OCI-LY1 (cell line): ENCODE results near the gene RBKS.

Source experiments
- H2AFZ ChIP-seq: fragments of 200-600 bp; sonication (generic), shearing (Covaris generic); 2 replicates; pipeline ENCODE4 v1.6.0; 2014; ENCODE audit warnings: antibody characterized with exemption, mild to moderate bottlenecking, low read length
- H3F3A ChIP-seq: fragments of 200-600 bp; sonication (generic), shearing (Covaris generic); 2 replicates; pipeline ENCODE4 v1.6.0; 2014; ENCODE audit warnings: mild to moderate bottlenecking, antibody characterized with exemption, low read length, moderate library complexity; ENCODE audit not compliant: insufficient read depth
- H3K27ac ChIP-seq: fragments of 200-600 bp; sonication (generic); 2 replicates; pipeline ENCODE4 v1.5.1; 2014; ENCODE audit warnings: low read length, mixed run types, mild to moderate bottlenecking, low read depth; ENCODE audit not compliant: poor library complexity, severe bottlenecking
- H3K27me3 ChIP-seq: fragments of 200-600 bp; sonication (generic); 2 replicates; pipeline ENCODE4 v1.6.0; 2014; ENCODE audit warnings: antibody characterized with exemption, mild to moderate bottlenecking, low read length, moderate library complexity; ENCODE audit not compliant: insufficient read depth
- H3K36me3 ChIP-seq: fragments of 200-600 bp; sonication (generic); 2 replicates; pipeline ENCODE4 v1.6.1; 2014; ENCODE audit warnings: mild to moderate bottlenecking, antibody characterized with exemption, low read length, moderate library complexity, mixed read lengths; ENCODE audit not compliant: insufficient read depth
- H3K4me1 ChIP-seq: fragments of 200-600 bp; sonication (generic); 2 replicates; pipeline ENCODE4 v1.5.1; 2014; ENCODE audit warnings: mild to moderate bottlenecking, low read length, moderate library complexity; ENCODE audit not compliant: insufficient read depth, severe bottlenecking
- H3K4me2 ChIP-seq: fragments of 200-600 bp; sonication (generic), shearing (Covaris generic); 2 replicates; pipeline ENCODE4 v1.6.1; 2014; ENCODE audit warnings: low read length
- H3K4me3 ChIP-seq: fragments of 200-600 bp; sonication (generic); 2 replicates; pipeline ENCODE4 v1.5.1; 2014; ENCODE audit warnings: low read length, low read depth, mild to moderate bottlenecking, mixed read lengths; ENCODE audit not compliant: poor library complexity, severe bottlenecking
- H3K79me2 ChIP-seq: fragments of 200-600 bp; shearing (Covaris generic); 2 replicates; pipeline ENCODE4 v1.6.1; 2016; ENCODE audit warnings: mixed run types, low read length, mixed read lengths; ENCODE audit not compliant: insufficient read depth
- H3K9ac ChIP-seq: fragments of 200-600 bp; sonication (generic), shearing (Covaris generic); 2 replicates; pipeline ENCODE4 v1.6.1; 2014; ENCODE audit warnings: mild to moderate bottlenecking, low read length, mixed read lengths
- H3K9me2 ChIP-seq: fragments of 200-600 bp; sonication (generic), shearing (Covaris generic); 2 replicates; pipeline ENCODE4 v1.6.1; 2014; ENCODE audit warnings: low read depth, mild to moderate bottlenecking, low read length, mixed read lengths
- H3K9me3 ChIP-seq: fragments of 200-600 bp; shearing (Covaris generic); 2 replicates; pipeline ENCODE4 v1.6.1; 2014; ENCODE audit warnings: low read length, mixed read lengths
- H4K20me1 ChIP-seq: fragments of 200-600 bp; sonication (generic), shearing (Covaris generic); 2 replicates; pipeline ENCODE4 v1.6.0; 2016; ENCODE audit warnings: mild to moderate bottlenecking, low read length; ENCODE audit not compliant: insufficient read depth
- EZH2 ChIP-seq: fragments of 200-600 bp; sonication (generic), shearing (Covaris generic); IDR thresholded peaks from 2 replicates; pipeline ENCODE4 v1.8.0; 2017; ENCODE audit warnings: borderline replicate concordance, mixed run types, mild to moderate bottlenecking, antibody characterized with exemption, low read length, moderate library complexity, mixed read lengths
- TF ChIP-seq, protein P1 (sequence below): fragments of 200-600 bp; sonication (generic), shearing (Covaris generic); IDR thresholded peaks from 2 replicates; pipeline ENCODE4 v1.5.1; 2017; ENCODE audit warnings: mild to moderate bottlenecking, antibody characterized with exemption, low read length, moderate library complexity, mixed read lengths

RBKS gene

DNA sequence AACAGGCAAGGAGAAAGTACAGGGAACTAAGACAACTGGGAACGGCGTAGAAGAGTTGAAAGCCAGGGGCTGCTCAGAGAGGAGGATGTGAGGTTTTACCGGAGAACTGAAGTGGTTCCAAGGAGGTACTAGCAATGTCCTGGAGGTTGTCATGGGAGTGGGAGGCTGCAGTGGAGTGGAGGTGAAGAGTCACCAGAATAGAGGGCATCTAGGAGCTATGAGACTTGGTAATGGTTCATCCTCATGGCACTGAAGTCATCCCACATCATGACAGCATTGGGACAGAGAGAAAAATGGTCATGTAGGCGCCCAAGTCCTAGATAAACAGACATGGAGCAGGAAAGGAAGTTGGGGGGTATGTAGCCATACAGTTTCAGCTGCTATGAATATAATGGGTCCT lies 92.3 kb downstream of the RBKS start:
- Histone ChIP-seq H3K9ac (no peak overlapping the region), H3K79me2 (no peaks in the 10 kb centered on the region), H3K4me2 (no peak overlapping the region), H3K4me1 (no peaks in the 10 kb centered on the region), H3K9me2 (no peaks in the 10 kb centered on the region), H3K36me3 (no peaks in the 10 kb centered on the region), H4K20me1 (no peaks in the 10 kb centered on the region), H3K27me3 (no peaks in the 10 kb centered on the region), H3K4me3 (no peak overlapping the region), H2AFZ (no peak overlapping the region), H3F3A (no peaks in the 10 kb centered on the region), H3K27ac (no peak overlapping the region), H3K9me3 (no peaks in the 10 kb centered on the region)
- TF ChIP-seq, protein P1, sequence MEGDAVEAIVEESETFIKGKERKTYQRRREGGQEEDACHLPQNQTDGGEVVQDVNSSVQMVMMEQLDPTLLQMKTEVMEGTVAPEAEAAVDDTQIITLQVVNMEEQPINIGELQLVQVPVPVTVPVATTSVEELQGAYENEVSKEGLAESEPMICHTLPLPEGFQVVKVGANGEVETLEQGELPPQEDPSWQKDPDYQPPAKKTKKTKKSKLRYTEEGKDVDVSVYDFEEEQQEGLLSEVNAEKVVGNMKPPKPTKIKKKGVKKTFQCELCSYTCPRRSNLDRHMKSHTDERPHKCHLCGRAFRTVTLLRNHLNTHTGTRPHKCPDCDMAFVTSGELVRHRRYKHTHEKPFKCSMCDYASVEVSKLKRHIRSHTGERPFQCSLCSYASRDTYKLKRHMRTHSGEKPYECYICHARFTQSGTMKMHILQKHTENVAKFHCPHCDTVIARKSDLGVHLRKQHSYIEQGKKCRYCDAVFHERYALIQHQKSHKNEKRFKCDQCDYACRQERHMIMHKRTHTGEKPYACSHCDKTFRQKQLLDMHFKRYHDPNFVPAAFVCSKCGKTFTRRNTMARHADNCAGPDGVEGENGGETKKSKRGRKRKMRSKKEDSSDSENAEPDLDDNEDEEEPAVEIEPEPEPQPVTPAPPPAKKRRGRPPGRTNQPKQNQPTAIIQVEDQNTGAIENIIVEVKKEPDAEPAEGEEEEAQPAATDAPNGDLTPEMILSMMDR: no peak
- no peak for TF ChIP-seq EZH2

DNA sequence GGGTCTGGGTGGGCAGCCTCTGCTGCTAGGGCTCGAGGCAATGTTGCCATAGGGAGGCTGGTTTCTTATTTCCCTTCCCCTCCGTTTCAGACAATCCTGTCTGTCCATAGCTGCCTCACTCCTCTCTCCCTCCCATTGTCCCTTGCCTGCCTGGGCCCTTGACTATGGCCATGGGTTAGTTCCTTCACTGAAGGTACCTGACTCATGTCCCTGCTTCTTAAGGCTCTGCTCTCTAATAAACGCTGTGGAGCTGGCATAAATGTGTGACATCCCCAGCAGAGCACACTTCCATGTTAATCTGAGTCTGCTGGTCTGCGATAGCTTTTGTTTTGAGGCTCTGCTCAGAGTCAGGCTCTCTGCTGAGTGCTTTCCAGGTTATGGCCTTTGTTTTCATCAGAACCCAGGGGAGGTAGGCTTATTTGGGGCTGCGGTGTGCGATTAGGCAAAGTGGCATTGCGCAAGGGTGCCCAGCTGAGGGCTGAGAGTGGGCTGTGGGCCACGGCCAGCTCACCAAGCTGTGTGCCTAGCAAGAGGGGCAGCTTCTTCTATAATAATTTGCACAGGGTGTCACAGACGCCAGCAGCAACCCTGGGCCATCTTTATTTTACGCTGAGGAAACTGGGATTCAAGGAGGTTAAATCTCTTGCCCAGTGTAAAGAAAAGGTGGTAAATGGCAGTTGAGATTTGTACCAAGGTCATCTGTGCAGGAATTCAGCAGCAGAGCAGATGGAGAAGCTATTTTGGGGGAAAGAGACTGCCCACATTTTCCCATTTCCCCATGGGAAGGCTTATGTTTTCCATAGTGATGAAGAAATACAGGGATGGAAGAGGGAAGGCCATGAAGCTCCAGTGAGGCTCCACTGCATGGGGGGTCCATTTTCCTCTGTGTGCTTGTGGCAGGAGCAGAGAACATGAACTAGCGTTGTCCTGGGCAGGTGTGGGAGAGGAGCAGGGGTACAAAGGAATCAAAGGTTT lies 93.1 kb downstream of the RBKS start:
- TF ChIP-seq, protein P1: no peak
- TF ChIP-seq EZH2: no peak
- Histone ChIP-seq H3K27me3 (no peaks in the 10 kb centered on the region), H3K36me3 (no peaks in the 10 kb centered on the region), H3K4me2 (no peak overlapping the region), H4K20me1 (no peaks in the 10 kb centered on the region), H2AFZ (no peak overlapping the region), H3K9ac (no peak overlapping the region), H3K9me3 (no peaks in the 10 kb centered on the region), H3K9me2 (no peaks in the 10 kb centered on the region), H3K4me1 (no peaks in the 10 kb centered on the region), H3F3A (no peaks in the 10 kb centered on the region), H3K4me3 (no peak overlapping the region), H3K27ac (no peak overlapping the region), H3K79me2 (no peaks in the 10 kb centered on the region)

DNA sequence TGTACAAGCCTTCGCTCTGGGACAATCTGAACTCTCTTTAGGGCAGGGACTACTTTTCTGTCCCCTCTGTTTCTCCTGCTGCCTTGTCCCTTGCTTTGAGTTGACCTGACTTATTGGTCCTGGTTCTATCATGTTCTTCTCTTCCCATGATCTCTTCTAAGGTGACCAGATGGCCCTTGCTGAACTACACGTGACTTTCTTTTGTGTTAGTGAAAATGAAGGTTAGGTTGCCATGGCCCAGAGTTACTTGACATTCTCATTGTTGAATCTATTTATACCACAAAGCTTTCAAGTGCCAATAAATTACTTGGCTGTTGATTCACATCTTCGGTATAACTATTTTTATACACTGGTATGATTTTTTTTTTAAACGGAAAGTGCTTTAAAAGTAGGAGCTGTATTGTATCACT lies 94.3 kb downstream of the RBKS start:
- Histone ChIP-seq H2AFZ (no peak overlapping the region), H3K9me3 (no peaks in the 10 kb centered on the region), H4K20me1 (no peaks in the 10 kb centered on the region), H3K9me2 (no peaks in the 10 kb centered on the region), H3K27ac (no peak overlapping the region), H3F3A (no peaks in the 10 kb centered on the region), H3K36me3 (no peaks in the 10 kb centered on the region), H3K4me1 (no peaks in the 10 kb centered on the region), H3K4me2 (no peak overlapping the region), H3K79me2 (no peaks in the 10 kb centered on the region), H3K9ac (no peak overlapping the region), H3K4me3 (no peak overlapping the region), H3K27me3 (no peaks in the 10 kb centered on the region)
- no peak for TF ChIP-seq EZH2
- TF ChIP-seq, protein P1: no peak
